ENCODE results near the gene LY6G5B. TPM values are rescaled to one million over a fixed set of nuclear protein-coding genes. Genes with fewer than 3 reads are reported as not detected.

Gene LY6G5B, protein sequence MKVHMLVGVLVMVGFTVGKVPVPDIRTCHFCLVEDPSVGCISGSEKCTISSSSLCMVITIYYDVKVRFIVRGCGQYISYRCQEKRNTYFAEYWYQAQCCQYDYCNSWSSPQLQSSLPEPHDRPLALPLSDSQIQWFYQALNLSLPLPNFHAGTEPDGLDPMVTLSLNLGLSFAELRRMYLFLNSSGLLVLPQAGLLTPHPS
- total RNA-seq (1 to 10 TPM; 2.8 to 10.0 (median 6.5) TPM), polyA plus RNA-seq (1 to 10 TPM in 1 of 3 donors, under 1 TPM in 1, not detected in 1; 0.60 to 9.1 TPM)

DNA sequence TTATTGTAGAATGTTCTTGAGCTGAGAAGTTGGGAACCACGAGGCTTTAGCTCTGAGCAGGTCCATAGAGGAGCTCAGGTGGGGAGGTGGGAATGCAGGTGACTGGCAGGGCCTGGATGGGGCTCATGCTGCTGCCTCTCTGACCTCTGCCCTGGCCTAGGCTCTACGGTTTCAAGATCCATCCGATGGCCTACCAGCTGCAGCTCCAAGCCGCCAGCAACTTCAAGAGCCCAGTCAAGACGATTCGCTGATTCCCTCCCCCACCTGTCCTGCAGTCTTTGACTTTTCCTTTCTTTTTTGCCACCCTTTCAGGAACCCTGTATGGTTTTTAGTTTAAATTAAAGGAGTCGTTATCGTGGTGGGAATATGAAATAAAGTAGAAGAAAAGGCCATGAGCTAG lies at the start of gene LY6G5B:
Gene LY6G5B, plus strand, starts transcription at position 301 of the 400 bp plus-strand sequence. CDS start 975 bp downstream, outside the sequence.
- no peaks in the 10 kb centered on the region for H3K27me3 ChIP-seq
- no peaks in the 10 kb centered on the region for H3K9me3 ChIP-seq
- H3K36me3 ChIP-seq: peaks cover 38 to 67% (median 59%) of the 10 kb centered on the region in 4 donors
- 80 to 92% methylated on average over 8 of the region's 8 CpGs for WGBS, 2 donors
- intact Hi-C loops (cut with DNase I): loop anchor here (5.0 to 10.0 kb wide), 2 partner anchors 508 to 1605 kb away; partner anchors contain the start of genes AGPAT1, B3GALT4, RNF5 and RPS18
- DNase-seq: no peak
- TF ChIP-seq POLR2A (IDR thresholded peaks at IDR 0.05): no peak
- no peak for TF ChIP-seq POLR2AphosphoS5 (IDR thresholded peaks at IDR 0.05)
- TF ChIP-seq, protein P1, sequence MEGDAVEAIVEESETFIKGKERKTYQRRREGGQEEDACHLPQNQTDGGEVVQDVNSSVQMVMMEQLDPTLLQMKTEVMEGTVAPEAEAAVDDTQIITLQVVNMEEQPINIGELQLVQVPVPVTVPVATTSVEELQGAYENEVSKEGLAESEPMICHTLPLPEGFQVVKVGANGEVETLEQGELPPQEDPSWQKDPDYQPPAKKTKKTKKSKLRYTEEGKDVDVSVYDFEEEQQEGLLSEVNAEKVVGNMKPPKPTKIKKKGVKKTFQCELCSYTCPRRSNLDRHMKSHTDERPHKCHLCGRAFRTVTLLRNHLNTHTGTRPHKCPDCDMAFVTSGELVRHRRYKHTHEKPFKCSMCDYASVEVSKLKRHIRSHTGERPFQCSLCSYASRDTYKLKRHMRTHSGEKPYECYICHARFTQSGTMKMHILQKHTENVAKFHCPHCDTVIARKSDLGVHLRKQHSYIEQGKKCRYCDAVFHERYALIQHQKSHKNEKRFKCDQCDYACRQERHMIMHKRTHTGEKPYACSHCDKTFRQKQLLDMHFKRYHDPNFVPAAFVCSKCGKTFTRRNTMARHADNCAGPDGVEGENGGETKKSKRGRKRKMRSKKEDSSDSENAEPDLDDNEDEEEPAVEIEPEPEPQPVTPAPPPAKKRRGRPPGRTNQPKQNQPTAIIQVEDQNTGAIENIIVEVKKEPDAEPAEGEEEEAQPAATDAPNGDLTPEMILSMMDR (IDR thresholded peaks at IDR 0.05): no peak
- peaks cover 0 to 27% (median 15%) of the 10 kb centered on the region in 4 donors for H3K4me1 ChIP-seq
- no peak within 1 kb of the TSS for H3K4me3 ChIP-seq
- no peak within 1 kb of the TSS for H3K27ac ChIP-seq

DNA sequence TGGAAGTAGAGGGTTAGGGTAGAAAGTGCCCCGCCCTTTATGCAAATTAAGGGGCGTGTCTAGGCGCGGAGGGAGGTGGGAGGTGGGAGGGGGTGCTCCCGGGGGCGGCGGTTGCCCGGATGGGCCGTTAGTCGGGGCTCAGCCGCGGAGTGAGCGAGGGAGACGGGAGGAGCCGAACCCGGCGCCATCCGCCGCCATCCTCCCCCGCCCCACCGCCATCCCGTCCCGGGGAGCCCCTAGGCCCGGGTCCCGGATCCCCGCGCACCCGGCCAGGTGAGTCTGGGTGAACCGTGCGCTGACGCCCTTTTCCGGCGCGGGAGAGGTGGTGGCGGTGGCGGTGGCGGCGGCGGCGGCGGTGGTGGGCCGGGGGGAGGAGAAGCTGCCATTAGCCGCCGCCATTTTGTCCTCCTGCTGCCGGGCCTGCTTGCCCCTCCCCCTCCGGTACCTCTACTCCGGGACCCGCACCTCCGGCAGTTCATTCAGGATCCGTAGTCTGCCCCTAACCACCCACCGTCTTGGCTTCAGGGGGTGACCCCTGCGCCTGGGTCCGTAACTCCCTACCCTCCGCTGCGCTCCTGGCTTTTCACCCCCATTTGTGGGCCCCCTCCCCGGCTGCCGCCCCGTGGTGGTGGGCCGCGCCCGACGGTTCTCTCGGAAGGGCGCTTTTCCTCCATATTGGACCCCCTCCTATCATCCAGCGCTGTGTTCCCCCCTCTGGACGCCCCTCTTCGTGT lies 49.0 kb upstream of the LY6G5B start, which contains the start of gene PRRC2A:
Gene PRRC2A, plus strand, starts transcription at position 130 of the 734 bp plus-strand sequence. CDS start 2,075 bp downstream, outside the sequence.
- Histone ChIP-seq H3K27ac (peak within 1 kb of the TSS; percentile 97 to 98 (median 98)), H3K9me3 (no peaks in the 10 kb centered on the region), H3K27me3 (no peaks in the 10 kb centered on the region), H3K4me3 (peak within 1 kb of the TSS; percentile 72 to 87 (median 82)), H3K36me3 (peaks cover 21 to 26% (median 25%) of the 10 kb centered on the region in 4 donors), H3K4me1 (peaks cover 2 to 24% (median 20%) of the 10 kb centered on the region in 4 donors)
- 0 to 1% methylated on average over 67 of the region's 67 CpGs for WGBS, 2 donors
- peak; percentile 92 for DNase-seq
- intact Hi-C loops (cut with DNase I): loop anchor here (1.0 to 2.0 kb wide), 2 partner anchors 32 to 78 kb away; partner anchors contain the start of genes BAG6 and DDX39B
- TF ChIP-seq EP300 (IDR thresholded peaks at IDR 0.05) (no peak), POLR2A (IDR thresholded peaks at IDR 0.05) (peak; percentile 81 to 88), POLR2AphosphoS5 (IDR thresholded peaks at IDR 0.05) (peak in 3 of 4 donors; percentile 51 to 81 (median 65))
- TF ChIP-seq, protein P1 (IDR thresholded peaks at IDR 0.05): no peak

DNA sequence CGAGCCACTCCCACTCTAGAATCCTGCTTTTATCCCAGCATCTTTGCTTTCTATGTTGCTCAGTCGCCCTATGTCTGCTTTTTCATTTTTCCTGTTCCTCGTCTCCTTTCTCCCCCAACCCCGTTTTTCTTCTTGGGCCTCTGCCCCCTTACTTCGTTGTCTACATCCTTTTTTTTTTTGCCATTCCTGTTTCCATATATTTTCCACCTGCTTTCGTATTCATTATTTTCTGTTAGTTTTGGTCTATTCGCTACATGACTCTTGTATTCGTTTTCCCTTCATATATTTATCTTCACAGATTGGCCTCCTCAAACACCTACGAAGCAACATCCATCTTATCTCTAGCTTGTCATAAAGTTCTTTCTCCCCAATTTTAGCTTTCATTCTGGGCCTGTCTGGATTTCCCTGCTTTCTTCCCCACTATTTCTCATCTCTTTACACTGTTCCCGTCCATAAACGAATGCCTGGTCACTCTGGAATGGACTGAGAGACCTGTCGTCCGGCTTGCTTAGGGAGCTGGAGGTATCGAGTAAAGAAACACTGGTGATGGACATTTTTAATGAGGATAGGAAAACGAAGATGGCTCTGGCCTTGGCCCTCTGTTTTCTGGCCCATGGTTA lies 48.3 kb upstream of the LY6G5B start:
- Histone ChIP-seq H3K27ac (peak overlapping the region; percentile 97 to 98 (median 98)), H3K27me3 (no peaks in the 10 kb centered on the region), H3K9me3 (no peaks in the 10 kb centered on the region), H3K4me1 (peaks cover 2 to 24% (median 20%) of the 10 kb centered on the region in 4 donors), H3K4me3 (peak overlapping the region; percentile 72 to 87 (median 82)), H3K36me3 (peaks cover 23 to 33% (median 31%) of the 10 kb centered on the region in 4 donors)
- WGBS, 2 donors: 4 to 16% methylated on average over 15 of the region's 15 CpGs
- no peak for TF ChIP-seq EP300 (IDR thresholded peaks at IDR 0.05)
- TF ChIP-seq POLR2A (IDR thresholded peaks at IDR 0.05): no peak
- TF ChIP-seq, protein P1 (IDR thresholded peaks at IDR 0.05): no peak
- no peak for TF ChIP-seq POLR2AphosphoS5 (IDR thresholded peaks at IDR 0.05)
- intact Hi-C loops (cut with DNase I): loop anchor here (2.0 kb wide), 1 partner anchor 31 kb away; the partner anchor contains the start of gene BAG6
- no peak for DNase-seq

- peak overlapping the region; percentile 97 to 98 (median 98) for H3K27ac ChIP-seq
- H3K36me3 ChIP-seq: peaks cover 25 to 39% (median 36%) of the 10 kb centered on the region in 4 donors
- intact Hi-C loops (cut with DNase I): loop anchor here (2.0 kb wide), 1 partner anchor 31 kb away; the partner anchor contains the start of gene BAG6
- no peak for DNase-seq
- H3K27me3 ChIP-seq: no peaks in the 10 kb centered on the region
- H3K9me3 ChIP-seq: no peaks in the 10 kb centered on the region
- no peak for TF ChIP-seq EP300 (IDR thresholded peaks at IDR 0.05)
- TF ChIP-seq POLR2AphosphoS5 (IDR thresholded peaks at IDR 0.05): peak in 1 of 4 donors; percentile 16
- WGBS, 2 donors: 11 to 38% methylated on average over 4 of the region's 4 CpGs
- H3K4me3 ChIP-seq: peak overlapping the region; percentile 72 to 87 (median 82)
- H3K4me1 ChIP-seq: peaks cover 2 to 24% (median 20%) of the 10 kb centered on the region in 4 donors
Observed at GRCh38 chr6:31621991-31622390, 47.8 kb upstream of the LY6G5B start.

Data from sigmoid colon (tissue), 7 donors.